Measurements from ENCODE around the gene SPTBN5.

DNA sequence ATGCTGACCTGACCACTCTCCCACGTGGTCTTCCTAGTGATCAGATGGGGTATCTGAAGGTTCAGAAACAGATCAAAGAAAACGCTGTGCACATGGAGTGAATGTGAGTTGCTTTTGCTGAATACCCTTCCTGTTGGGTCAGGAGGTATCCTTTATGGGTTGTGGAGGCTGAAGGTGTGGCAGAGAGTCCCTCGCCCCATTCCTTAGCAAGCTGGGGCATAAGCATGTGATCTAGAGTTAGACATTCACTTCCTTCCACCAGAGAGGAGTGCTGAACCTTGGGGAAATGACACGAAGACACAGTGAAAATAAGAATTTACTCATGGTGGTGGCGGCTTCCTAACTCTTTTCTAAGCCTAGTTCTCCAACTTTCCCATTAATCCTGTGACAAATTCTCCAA, 27.8 kb upstream of the SPTBN5 start:
- no peak for TF ChIP-seq EZH2phosphoT487 (IDR thresholded peaks at IDR 0.05; ENCODE audit: borderline replicate concordance, low read length)
- TF ChIP-seq, protein P1, sequence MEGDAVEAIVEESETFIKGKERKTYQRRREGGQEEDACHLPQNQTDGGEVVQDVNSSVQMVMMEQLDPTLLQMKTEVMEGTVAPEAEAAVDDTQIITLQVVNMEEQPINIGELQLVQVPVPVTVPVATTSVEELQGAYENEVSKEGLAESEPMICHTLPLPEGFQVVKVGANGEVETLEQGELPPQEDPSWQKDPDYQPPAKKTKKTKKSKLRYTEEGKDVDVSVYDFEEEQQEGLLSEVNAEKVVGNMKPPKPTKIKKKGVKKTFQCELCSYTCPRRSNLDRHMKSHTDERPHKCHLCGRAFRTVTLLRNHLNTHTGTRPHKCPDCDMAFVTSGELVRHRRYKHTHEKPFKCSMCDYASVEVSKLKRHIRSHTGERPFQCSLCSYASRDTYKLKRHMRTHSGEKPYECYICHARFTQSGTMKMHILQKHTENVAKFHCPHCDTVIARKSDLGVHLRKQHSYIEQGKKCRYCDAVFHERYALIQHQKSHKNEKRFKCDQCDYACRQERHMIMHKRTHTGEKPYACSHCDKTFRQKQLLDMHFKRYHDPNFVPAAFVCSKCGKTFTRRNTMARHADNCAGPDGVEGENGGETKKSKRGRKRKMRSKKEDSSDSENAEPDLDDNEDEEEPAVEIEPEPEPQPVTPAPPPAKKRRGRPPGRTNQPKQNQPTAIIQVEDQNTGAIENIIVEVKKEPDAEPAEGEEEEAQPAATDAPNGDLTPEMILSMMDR (IDR thresholded peaks at IDR 0.05; ENCODE audit: low read depth, low read length, poor library complexity, severe bottlenecking): no peak

Measured in DOHH2 (cell line).